HPDE6-E6E7 (cell line): ENCODE measurements around the gene NRCAM.

ENCODE experiments used
- DNase-seq: peaks from one replicate; pipeline ENCODE4 v3.0.0; 2011; ENCODE audit warnings: missing footprints; ENCODE audit errors: extremely low spot score

NRCAM gene

GRCh38 chr7:108156897-108157605 is 299.2 kb downstream of the NRCAM start:
- DNase-seq = no peak

GRCh38 chr7:108152198-108152597 is 304.0 kb downstream of the NRCAM start:
- no peak for DNase-seq

GRCh38 chr7:108149908-108150307 is 306.3 kb downstream of the NRCAM start:
- DNase-seq = no peak

- DNase-seq = no peak
These were observed 307.1 kb downstream of the NRCAM start for GRCh38 chr7:108149119-108149518.

GRCh38 chr7:108147031-108147563 is 309.1 kb downstream of the NRCAM start:
- DNase-seq = no peak

- DNase-seq = peak; percentile 35
These were observed 310.0 kb downstream of the NRCAM start for GRCh38 chr7:108146070-108146842.

- DNase-seq = no peak
These were observed 310.8 kb downstream of the NRCAM start for GRCh38 chr7:108145401-108145800.

GRCh38 chr7:108144931-108145330 is 311.3 kb downstream of the NRCAM start:
- no peak for DNase-seq

- DNase-seq = no peak
These were observed 312.4 kb downstream of the NRCAM start for GRCh38 chr7:108143658-108144420.

GRCh38 chr7:108142675-108143259 is 313.5 kb downstream of the NRCAM start:
- DNase-seq = no peak

GRCh38 chr7:108142180-108142579 is 314.1 kb downstream of the NRCAM start:
- no peak for DNase-seq

- DNase-seq = no peak
These were observed 315.6 kb downstream of the NRCAM start for GRCh38 chr7:108140671-108141070.

- no peak for DNase-seq
These were observed 317.3 kb downstream of the NRCAM start for GRCh38 chr7:108138911-108139310.

GRCh38 chr7:108137993-108138392 is 318.2 kb downstream of the NRCAM start:
- no peak for DNase-seq

GRCh38 chr7:108137040-108137439 is 319.2 kb downstream of the NRCAM start:
- DNase-seq = no peak

GRCh38 chr7:108136191-108136688 is 320.0 kb downstream of the NRCAM start:
- DNase-seq = no peak

- no peak for DNase-seq
These were observed 320.6 kb downstream of the NRCAM start for GRCh38 chr7:108135446-108136190.

- no peak for DNase-seq
These were observed 321.8 kb downstream of the NRCAM start for GRCh38 chr7:108134486-108134885.

- DNase-seq = peak; percentile 75
These were observed 323.5 kb downstream of the NRCAM start for GRCh38 chr7:108132551-108133265.

GRCh38 chr7:108130261-108130660 is 326.0 kb downstream of the NRCAM start, which contains the start of gene LAMB4:
TSS of gene LAMB4 (minus strand) at chr7:108130361. CDS start at chr7:108123164, 7,197 bp downstream.
- no peak for DNase-seq
